OCI-LY1 (cell line): ENCODE measurements around the gene SSH2.

Experiments used
- CTCF ChIP-seq: fragments of 200-600 bp; sonication (generic), shearing (Covaris generic); IDR thresholded peaks from 2 replicates; pipeline ENCODE4 v1.5.1; 2017; ENCODE audit warnings: mild to moderate bottlenecking, antibody characterized with exemption, low read length, moderate library complexity, mixed read lengths
- EZH2 ChIP-seq: fragments of 200-600 bp; sonication (generic), shearing (Covaris generic); IDR thresholded peaks from 2 replicates; pipeline ENCODE4 v1.8.0; 2017; ENCODE audit warnings: borderline replicate concordance, mixed run types, mild to moderate bottlenecking, antibody characterized with exemption, low read length, moderate library complexity, mixed read lengths

GRCh38 chr17:29791336-29792080 lies 138.5 kb downstream of the SSH2 start:
- TF ChIP-seq CTCF (no peak), EZH2 (no peak)
